ENCODE data around the gene ADARB2.

ADARB2 gene

GRCh38 chr10:1605121-1605520 is 132.2 kb downstream of the ADARB2 start:
- TF ChIP-seq CTCF (IDR thresholded peaks at IDR 0.05): no peak
- H3K9me3 ChIP-seq: no peaks in the 10 kb centered on the region
- H3K4me1 ChIP-seq (ENCODE audit: control insufficient read depth in 1 of 2, insufficient read depth in 1 of 2, low read depth in 1 of 2, low read length in 1 of 2): no peaks in the 10 kb centered on the region
- H3K27ac ChIP-seq: no peak overlapping the region
- no peaks in the 10 kb centered on the region for H3K36me3 ChIP-seq
- no peak overlapping the region for H3K4me3 ChIP-seq (ENCODE audit: low read depth in 1 of 2, low read length in 1 of 2)
- peaks cover 29% of the 10 kb centered on the region for H3K27me3 ChIP-seq

- no peaks in the 10 kb centered on the region for H3K4me1 ChIP-seq (ENCODE audit: control insufficient read depth in 1 of 2, insufficient read depth in 1 of 2, low read depth in 1 of 2, low read length in 1 of 2)
- H3K4me3 ChIP-seq (ENCODE audit: low read depth in 1 of 2, low read length in 1 of 2): no peak overlapping the region
- H3K27ac ChIP-seq: no peak overlapping the region
- no peaks in the 10 kb centered on the region for H3K9me3 ChIP-seq
- no peak for TF ChIP-seq CTCF (IDR thresholded peaks at IDR 0.05)
- no peaks in the 10 kb centered on the region for H3K36me3 ChIP-seq
- H3K27me3 ChIP-seq: peaks cover 20% of the 10 kb centered on the region
These were observed 133.1 kb downstream of the ADARB2 start for GRCh38 chr10:1604246-1604645.

- TF ChIP-seq CTCF (IDR thresholded peaks at IDR 0.05): no peak
- H3K4me3 ChIP-seq (ENCODE audit: low read depth in 1 of 2, low read length in 1 of 2): no peak overlapping the region
These were observed 134.1 kb downstream of the ADARB2 start for GRCh38 chr10:1603181-1603580.

GRCh38 chr10:1602037-1602484 is 135.3 kb downstream of the ADARB2 start:
- Histone ChIP-seq H3K9me3 (no peaks in the 10 kb centered on the region), H3K4me1 (ENCODE audit: control insufficient read depth in 1 of 2, insufficient read depth in 1 of 2, low read depth in 1 of 2, low read length in 1 of 2) (no peaks in the 10 kb centered on the region), H3K36me3 (no peaks in the 10 kb centered on the region), H3K27me3 (no peaks in the 10 kb centered on the region), H3K27ac (no peak overlapping the region), H3K4me3 (ENCODE audit: low read depth in 1 of 2, low read length in 1 of 2) (no peak overlapping the region)
- no peak for TF ChIP-seq CTCF (IDR thresholded peaks at IDR 0.05)

More at GRCh38 chr10:1603181-1603580, 134.1 kb downstream of the ADARB2 start:
- Histone ChIP-seq H3K27ac (no peak overlapping the region), H3K9me3 (no peaks in the 10 kb centered on the region), H3K36me3 (no peaks in the 10 kb centered on the region), H3K27me3 (peaks cover 9% of the 10 kb centered on the region), H3K4me1 (ENCODE audit: control insufficient read depth in 1 of 2, insufficient read depth in 1 of 2, low read depth in 1 of 2, low read length in 1 of 2) (no peaks in the 10 kb centered on the region)

- Histone ChIP-seq H3K27ac (no peak overlapping the region), H3K36me3 (no peaks in the 10 kb centered on the region), H3K4me1 (ENCODE audit: control insufficient read depth in 1 of 2, insufficient read depth in 1 of 2, low read depth in 1 of 2, low read length in 1 of 2) (no peaks in the 10 kb centered on the region), H3K9me3 (no peaks in the 10 kb centered on the region), H3K27me3 (no peaks in the 10 kb centered on the region), H3K4me3 (ENCODE audit: low read depth in 1 of 2, low read length in 1 of 2) (no peak overlapping the region)
- no peak for TF ChIP-seq CTCF (IDR thresholded peaks at IDR 0.05)
These were observed 135.9 kb downstream of the ADARB2 start for GRCh38 chr10:1601406-1601805.

- Histone ChIP-seq H3K27ac (no peak overlapping the region), H3K27me3 (no peaks in the 10 kb centered on the region), H3K4me3 (ENCODE audit: low read depth in 1 of 2, low read length in 1 of 2) (no peak overlapping the region), H3K9me3 (no peaks in the 10 kb centered on the region), H3K4me1 (ENCODE audit: control insufficient read depth in 1 of 2, insufficient read depth in 1 of 2, low read depth in 1 of 2, low read length in 1 of 2) (no peaks in the 10 kb centered on the region), H3K36me3 (no peaks in the 10 kb centered on the region)
- TF ChIP-seq CTCF (IDR thresholded peaks at IDR 0.05): no peak
These were observed 136.5 kb downstream of the ADARB2 start for GRCh38 chr10:1600861-1601260.
